Type B pancreatic cell (in vitro differentiated cells): ENCODE measurements around the gene SP140. TPM values are rescaled to one million over a fixed set of nuclear protein-coding genes. Genes with fewer than 3 reads are reported as not detected.

Experiments used
- DNase-seq: peaks from one replicate; pipeline ENCODE4 v3.0.0; 2021; ENCODE audit warnings: mixed read lengths; ENCODE audit not compliant: unreplicated experiment; ENCODE audit errors: extremely low spot score
- H3K27ac Mint-ChIP-seq: 2 replicates; pipeline ENCODE4 v1.8.0; 2021; ENCODE audit warnings: mild to moderate bottlenecking, mixed read lengths
- H3K27me3 Mint-ChIP-seq: 2 replicates; pipeline ENCODE4 v1.8.0; 2021; ENCODE audit warnings: mixed read lengths
- H3K36me3 Mint-ChIP-seq: 2 replicates; pipeline ENCODE4 v1.8.0; 2021; ENCODE audit warnings: mixed read lengths
- H3K4me1 Mint-ChIP-seq: one replicate; pipeline ENCODE4 v1.8.0; 2021; ENCODE audit warnings: mixed read lengths; ENCODE audit not compliant: unreplicated experiment
- H3K4me3 Mint-ChIP-seq: 2 replicates; pipeline ENCODE4 v1.8.0; 2021; ENCODE audit warnings: mild to moderate bottlenecking, mixed read lengths
- H3K9me3 Mint-ChIP-seq: 2 replicates; pipeline ENCODE4 v1.8.0; 2021; ENCODE audit warnings: mixed read lengths
- total RNA-seq: library from RNA; stranded (reverse); gene quantifications from 2 replicates; pipeline ENCODE4 v1.2.1, GENCODE V29; 2021; ENCODE audit warnings: low replicate concordance
- TF ChIP-seq, protein P1 (sequence below): fragments of 200-600 bp; sonication (generic); conservative IDR thresholded peaks from 2 replicates; pipeline ENCODE4 v1.5.0; 2021; ENCODE audit warnings: antibody characterized with exemption, mild to moderate bottlenecking

SP140 gene
- total RNA-seq, 1 donor from 2014 or later: 0.97 TPM

DNA sequence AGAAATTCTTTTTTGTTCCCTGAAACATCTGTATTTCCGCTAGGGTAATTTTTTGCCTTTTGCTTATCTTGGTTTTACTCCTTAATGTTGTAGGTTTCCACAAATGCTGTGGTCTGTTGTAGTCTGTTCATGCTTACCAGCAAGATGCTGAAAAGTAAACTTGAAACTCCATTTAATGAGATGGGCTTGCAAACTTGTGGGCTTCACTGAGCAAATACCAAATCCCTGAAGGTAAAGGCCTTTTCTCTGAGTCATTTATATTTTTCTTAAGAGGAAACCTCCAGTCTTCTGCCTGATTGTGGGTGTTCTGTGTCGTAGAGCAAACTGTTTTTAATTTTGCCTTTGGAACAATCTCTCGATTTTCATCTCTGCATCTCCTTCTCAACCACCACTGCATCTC is 9.3 kb downstream of the SP140 start:
- Mint-ChIP-seq H3K4me1 (no peaks in the 10 kb centered on the region), H3K4me3 (no peak overlapping the region), H3K9me3 (no peaks in the 10 kb centered on the region), H3K27ac (no peak overlapping the region), H3K27me3 (no peaks in the 10 kb centered on the region), H3K36me3 (no peaks in the 10 kb centered on the region)
- TF ChIP-seq, protein P1, sequence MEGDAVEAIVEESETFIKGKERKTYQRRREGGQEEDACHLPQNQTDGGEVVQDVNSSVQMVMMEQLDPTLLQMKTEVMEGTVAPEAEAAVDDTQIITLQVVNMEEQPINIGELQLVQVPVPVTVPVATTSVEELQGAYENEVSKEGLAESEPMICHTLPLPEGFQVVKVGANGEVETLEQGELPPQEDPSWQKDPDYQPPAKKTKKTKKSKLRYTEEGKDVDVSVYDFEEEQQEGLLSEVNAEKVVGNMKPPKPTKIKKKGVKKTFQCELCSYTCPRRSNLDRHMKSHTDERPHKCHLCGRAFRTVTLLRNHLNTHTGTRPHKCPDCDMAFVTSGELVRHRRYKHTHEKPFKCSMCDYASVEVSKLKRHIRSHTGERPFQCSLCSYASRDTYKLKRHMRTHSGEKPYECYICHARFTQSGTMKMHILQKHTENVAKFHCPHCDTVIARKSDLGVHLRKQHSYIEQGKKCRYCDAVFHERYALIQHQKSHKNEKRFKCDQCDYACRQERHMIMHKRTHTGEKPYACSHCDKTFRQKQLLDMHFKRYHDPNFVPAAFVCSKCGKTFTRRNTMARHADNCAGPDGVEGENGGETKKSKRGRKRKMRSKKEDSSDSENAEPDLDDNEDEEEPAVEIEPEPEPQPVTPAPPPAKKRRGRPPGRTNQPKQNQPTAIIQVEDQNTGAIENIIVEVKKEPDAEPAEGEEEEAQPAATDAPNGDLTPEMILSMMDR: no peak
- no peak for DNase-seq

DNA sequence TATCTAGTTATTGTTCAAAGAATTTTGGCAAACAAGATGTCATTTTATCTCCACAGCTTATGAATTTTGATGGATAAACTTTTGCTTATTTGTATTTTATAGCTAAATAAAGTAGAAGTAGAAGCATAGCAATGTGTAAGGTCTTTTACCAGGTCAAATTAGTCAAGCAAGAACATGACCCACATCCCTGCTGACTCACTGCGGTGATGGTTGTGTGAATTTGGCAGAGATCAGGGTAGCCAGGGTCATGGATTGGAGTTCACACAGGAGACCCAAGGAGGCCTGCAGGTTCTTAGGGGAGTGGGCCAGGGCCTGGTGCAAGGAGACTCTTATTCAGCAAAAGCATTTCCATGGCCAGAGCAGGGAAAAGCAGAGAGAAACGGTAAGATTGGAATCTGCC is 18.7 kb downstream of the SP140 start:
- Mint-ChIP-seq H3K4me3 (no peak overlapping the region), H3K9me3 (no peaks in the 10 kb centered on the region), H3K27ac (no peak overlapping the region), H3K36me3 (no peaks in the 10 kb centered on the region), H3K27me3 (no peaks in the 10 kb centered on the region), H3K4me1 (no peaks in the 10 kb centered on the region)
- DNase-seq: no peak
- TF ChIP-seq, protein P1: no peak

DNA sequence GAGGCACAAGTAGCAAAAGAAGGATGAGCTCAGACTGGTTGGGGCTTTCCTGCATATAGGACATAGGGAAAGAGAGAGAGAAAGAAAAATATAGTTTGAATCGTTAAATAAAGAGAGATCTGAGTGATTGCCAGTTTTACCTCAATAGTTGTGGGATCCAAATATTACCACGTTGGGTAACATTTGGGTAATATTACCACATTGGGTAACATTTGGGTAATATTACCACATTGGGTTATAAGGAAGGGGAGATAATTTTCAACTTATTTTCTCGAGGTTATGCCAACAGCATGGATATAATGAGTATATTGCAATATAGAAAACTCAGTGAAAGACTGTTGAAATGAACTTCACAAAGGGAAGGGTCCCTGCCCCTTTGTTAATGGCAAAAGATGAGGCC is 20.7 kb downstream of the SP140 start:
- Mint-ChIP-seq H3K36me3 (no peaks in the 10 kb centered on the region), H3K27ac (no peak overlapping the region), H3K9me3 (no peaks in the 10 kb centered on the region), H3K4me3 (no peak overlapping the region), H3K4me1 (no peaks in the 10 kb centered on the region), H3K27me3 (peaks cover 3% of the 10 kb centered on the region)
- TF ChIP-seq, protein P1: no peak
- no peak for DNase-seq

DNA sequence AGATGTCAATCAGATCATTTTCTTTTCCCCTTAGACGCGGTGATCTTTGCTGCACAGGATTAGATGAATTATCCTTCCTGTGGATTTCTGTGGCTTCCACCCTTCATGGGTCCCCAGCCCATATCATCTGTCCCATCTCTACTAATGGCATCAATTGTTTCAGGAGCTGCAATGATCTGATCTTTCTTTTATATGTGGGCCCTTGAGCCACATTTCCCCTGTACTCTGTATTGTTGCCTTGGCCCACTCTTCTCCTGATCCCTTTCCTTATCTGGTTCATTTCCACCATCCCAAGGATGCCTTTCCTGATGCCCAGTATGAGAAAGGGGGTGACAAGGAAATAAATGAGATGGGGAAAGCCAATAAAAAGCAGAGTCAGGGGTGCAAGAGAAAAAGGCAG is 24.7 kb downstream of the SP140 start:
- Mint-ChIP-seq H3K4me3 (no peak overlapping the region), H3K36me3 (no peaks in the 10 kb centered on the region), H3K27ac (no peak overlapping the region), H3K27me3 (peaks cover 4% of the 10 kb centered on the region), H3K9me3 (no peaks in the 10 kb centered on the region), H3K4me1 (no peaks in the 10 kb centered on the region)
- no peak for DNase-seq
- TF ChIP-seq, protein P1: no peak

DNA sequence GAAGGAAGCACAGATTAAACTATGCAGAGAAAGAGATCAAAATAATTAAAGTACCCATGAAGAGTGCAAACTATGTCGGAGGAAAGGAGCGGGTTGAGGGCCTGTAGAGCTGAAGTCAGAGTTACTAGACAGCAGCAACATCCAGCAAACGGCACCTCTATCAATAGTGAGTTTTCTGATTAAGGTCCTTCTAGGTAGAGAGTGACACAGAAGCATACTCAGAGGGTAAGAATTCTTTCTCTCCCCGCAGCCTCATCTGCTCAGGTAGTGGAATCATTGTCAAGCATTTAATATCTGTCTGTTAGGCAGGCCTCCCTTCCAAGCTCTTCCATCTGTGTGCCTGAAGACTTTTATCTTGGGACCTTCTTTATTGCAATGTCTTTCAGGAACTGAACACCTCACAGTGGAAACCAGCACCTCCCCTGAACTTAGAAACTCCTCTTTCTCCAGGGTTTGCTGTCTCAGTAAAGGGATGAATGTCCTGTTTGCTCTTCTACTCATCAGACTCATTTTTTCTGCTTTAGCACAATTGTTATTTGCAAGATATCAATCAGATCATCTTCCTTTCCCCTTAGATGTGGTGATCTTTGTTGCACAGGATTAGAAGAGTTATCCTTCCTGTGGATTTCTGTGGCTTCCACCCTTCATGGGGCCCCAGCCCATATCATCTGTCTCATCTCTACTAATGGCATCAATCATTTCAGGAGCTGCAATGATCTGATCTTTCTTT is 28.8 kb downstream of the SP140 start:
- no peak for DNase-seq

More for the DNA sequence above, 28.8 kb downstream of the SP140 start:
- Mint-ChIP-seq H3K27me3 (peaks cover 4% of the 10 kb centered on the region), H3K4me3 (no peak overlapping the region), H3K36me3 (no peaks in the 10 kb centered on the region), H3K27ac (no peak overlapping the region), H3K9me3 (no peaks in the 10 kb centered on the region), H3K4me1 (no peaks in the 10 kb centered on the region)
- TF ChIP-seq, protein P1: no peak
